ENCODE measurements around the gene ARHGAP26.
A peak's percentile ranks its signal among the peaks of the same experiment; 100 is the strongest.

ARHGAP26 gene

GRCh38 chr5:142749321-142749720 is 20.9 kb upstream of the ARHGAP26 start:
- DNase-seq = no peak

- DNase-seq = no peak
These were observed 17.0 kb upstream of the ARHGAP26 start for GRCh38 chr5:142753116-142753631.

- no peak for DNase-seq
These were observed 16.1 kb upstream of the ARHGAP26 start for GRCh38 chr5:142754031-142754430.

GRCh38 chr5:142756576-142756975 is 13.6 kb upstream of the ARHGAP26 start:
- DNase-seq = no peak

- no peak for DNase-seq
These were observed 12.6 kb upstream of the ARHGAP26 start for GRCh38 chr5:142757564-142757963.

- DNase-seq = no peak
These were observed 11.9 kb upstream of the ARHGAP26 start for GRCh38 chr5:142758062-142758795.

GRCh38 chr5:142758796-142759145 is 11.4 kb upstream of the ARHGAP26 start:
- no peak for DNase-seq

- no peak for DNase-seq
These were observed 6.5 kb upstream of the ARHGAP26 start for GRCh38 chr5:142763701-142764100.

- DNase-seq = no peak
These were observed 3.0 kb upstream of the ARHGAP26 start for GRCh38 chr5:142767178-142767577.

- no peak for DNase-seq
These were observed 2.3 kb upstream of the ARHGAP26 start for GRCh38 chr5:142767911-142768310.

- DNase-seq = no peak
These were observed 855 bp upstream of the ARHGAP26 start for GRCh38 chr5:142769251-142769792.

- peak; percentile 49 to 56 for DNase-seq
These were observed 753 bp downstream of the ARHGAP26 start for GRCh38 chr5:142770650-142771609.

GRCh38 chr5:142771666-142772065 is 1.5 kb downstream of the ARHGAP26 start:
- no peak for DNase-seq

- no peak for DNase-seq
These were observed 2.5 kb downstream of the ARHGAP26 start for GRCh38 chr5:142772446-142773293.

GRCh38 chr5:142777099-142777498 is 6.9 kb downstream of the ARHGAP26 start:
- no peak for DNase-seq

GRCh38 chr5:142777850-142778249 is 7.7 kb downstream of the ARHGAP26 start:
- no peak for DNase-seq

- DNase-seq = no peak
These were observed 9.1 kb downstream of the ARHGAP26 start for GRCh38 chr5:142779163-142779840.

GRCh38 chr5:142780871-142781270 is 10.7 kb downstream of the ARHGAP26 start:
- DNase-seq = no peak

GRCh38 chr5:142782976-142783530 is 12.9 kb downstream of the ARHGAP26 start:
- no peak for DNase-seq

- DNase-seq = no peak
These were observed 13.6 kb downstream of the ARHGAP26 start for GRCh38 chr5:142783601-142784341.

All from activated CD4-positive, alpha-beta T cell treated with anti-CD3 and anti-CD28 coated beads for 4 hours (primary cell).